ENCODE data around the gene ARHGEF12.

ARHGEF12 gene

DNA sequence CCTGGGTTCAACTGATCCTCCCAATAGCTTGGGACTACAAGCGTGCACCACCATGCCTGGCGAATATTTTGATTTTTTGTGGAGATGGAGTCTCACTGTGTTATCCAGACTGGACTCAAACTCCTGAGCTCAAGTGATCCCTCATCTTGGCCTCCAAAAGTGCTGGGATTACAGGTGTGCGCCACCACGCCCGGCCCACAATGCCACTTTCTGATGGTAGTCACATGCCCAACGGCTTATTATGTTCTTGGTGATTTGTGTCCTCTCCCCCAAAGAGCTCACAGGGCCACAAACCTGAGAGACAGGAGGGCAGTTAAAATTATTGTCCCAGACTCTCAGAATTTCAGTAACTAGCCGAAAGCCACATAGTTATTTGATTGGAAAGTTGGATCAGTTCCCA lies 185.0 kb downstream of the ARHGEF12 start:
- DNase-seq: no peak

- no peak for DNase-seq
Measured at GRCh38 chr11:120522021-120522420, 185.8 kb downstream of the ARHGEF12 start.

DNA sequence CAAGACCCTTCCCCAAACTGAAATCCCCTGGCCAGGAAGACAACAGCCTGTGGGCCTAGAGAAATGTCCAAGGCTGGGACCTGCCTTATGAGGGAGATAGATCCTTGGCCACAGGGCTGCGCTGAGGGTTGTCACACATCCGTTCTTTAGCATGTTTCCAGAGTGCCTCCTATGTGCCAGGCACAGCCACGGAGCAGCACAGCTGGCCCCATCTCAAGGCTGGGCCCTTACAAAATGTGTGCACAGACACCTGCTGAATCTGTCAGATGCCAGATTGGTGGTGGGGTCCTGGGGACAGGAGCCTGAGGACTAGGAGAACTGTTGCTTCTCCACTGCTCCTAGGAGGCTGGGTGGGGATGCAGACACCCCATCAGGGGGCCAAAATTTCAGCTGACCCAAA lies 186.5 kb downstream of the ARHGEF12 start:
- no peak for DNase-seq

DNA sequence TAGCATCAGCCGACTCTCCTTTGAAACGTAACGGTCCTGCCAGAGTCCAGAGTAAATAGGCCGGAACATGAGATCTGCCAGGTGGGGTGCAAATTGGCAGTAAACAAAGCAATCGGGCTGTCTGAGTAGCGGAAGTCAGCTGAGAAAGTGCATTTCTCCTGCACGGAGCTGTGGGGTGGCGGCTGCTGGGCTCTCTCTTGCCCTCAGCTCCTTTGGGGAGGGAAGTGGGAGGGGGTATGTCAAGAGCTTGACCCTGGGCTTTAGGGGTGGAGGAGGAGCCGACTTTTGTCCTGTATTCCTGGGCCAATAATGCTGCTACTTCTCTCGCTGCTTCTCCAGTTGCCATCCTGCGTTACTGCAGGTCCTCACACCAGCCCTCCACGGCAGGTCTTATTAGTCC lies 187.0 kb downstream of the ARHGEF12 start:
- no peak for DNase-seq

GRCh38 chr11:120524536-120525085 lies 188.4 kb downstream of the ARHGEF12 start:
- DNase-seq: no peak

DNA sequence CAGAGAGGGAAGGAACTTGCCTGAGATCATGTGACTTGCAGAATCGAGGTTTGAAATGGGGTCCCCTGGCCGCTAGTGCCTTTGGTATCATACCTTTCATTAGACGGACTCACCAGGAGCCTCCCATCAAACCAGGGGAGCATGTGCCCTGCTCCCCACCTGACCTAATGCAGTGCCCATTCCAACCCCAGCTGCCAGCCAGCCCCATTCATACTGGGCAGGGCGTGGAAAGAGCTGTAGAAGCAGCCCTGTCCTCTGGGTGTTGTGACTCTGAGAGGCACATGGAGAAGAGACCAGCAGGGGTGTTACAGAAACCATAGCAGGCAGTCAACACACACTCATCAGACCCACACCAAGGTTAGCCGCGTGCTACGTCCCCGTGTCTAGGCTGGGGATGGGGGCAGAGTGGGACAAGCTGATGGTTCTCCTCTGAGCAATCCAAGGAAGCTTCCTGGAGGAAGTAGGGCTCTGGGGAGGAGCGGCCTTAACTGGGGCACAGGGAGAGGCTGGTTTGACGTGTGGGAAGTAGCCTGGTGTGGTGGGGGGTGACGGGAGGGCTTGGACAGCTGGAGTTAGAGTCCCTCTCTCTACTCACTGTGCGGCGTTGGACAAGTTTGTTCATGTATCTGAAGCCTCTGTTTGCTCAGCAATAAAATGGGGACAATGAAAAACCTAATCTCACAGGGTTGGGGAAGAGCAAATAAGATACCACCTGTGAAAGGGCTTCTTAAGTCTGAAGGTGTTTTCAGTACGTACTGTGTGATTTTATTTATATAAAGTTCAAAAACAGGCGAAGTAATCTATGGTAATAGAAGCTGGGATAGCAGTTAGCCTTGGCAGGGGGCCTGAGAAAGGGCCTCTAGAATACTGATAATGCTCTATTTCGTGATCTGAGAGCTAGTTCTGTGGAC lies 189.3 kb downstream of the ARHGEF12 start:
- DNase-seq: no peak

GRCh38 chr11:120526241-120526640 lies 190.0 kb downstream of the ARHGEF12 start:
- DNase-seq: no peak

- no peak for DNase-seq
Measured at GRCh38 chr11:120527111-120527761, 191.0 kb downstream of the ARHGEF12 start.

DNA sequence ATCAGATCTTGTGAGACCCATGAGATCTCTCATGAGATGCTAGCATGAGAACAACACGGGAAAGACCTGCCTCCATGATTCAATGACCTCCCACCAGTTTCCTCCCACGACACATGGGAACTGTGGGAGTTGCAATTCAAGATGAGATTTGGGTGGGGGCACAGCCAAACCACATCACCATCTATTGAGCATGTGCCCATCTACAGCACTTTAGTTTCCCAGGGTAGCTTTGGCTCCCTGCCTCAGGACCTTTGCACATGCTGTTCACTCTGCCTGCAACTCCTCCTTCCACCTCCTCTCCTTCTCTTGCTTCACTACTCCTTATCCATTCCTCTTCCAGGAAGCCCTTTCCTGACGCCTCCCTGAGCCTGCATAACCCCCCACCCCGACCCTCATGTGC lies 192.5 kb downstream of the ARHGEF12 start:
- DNase-seq: no peak

- no peak for DNase-seq
Measured at GRCh38 chr11:120529214-120529613, 193.0 kb downstream of the ARHGEF12 start.

- DNase-seq: no peak
Measured at GRCh38 chr11:120529911-120530310, 193.7 kb downstream of the ARHGEF12 start.

- no peak for DNase-seq
Measured at GRCh38 chr11:120532082-120532831, 196.0 kb downstream of the ARHGEF12 start.

- no peak for DNase-seq
Measured at GRCh38 chr11:120532832-120533196, 196.6 kb downstream of the ARHGEF12 start.

DNA sequence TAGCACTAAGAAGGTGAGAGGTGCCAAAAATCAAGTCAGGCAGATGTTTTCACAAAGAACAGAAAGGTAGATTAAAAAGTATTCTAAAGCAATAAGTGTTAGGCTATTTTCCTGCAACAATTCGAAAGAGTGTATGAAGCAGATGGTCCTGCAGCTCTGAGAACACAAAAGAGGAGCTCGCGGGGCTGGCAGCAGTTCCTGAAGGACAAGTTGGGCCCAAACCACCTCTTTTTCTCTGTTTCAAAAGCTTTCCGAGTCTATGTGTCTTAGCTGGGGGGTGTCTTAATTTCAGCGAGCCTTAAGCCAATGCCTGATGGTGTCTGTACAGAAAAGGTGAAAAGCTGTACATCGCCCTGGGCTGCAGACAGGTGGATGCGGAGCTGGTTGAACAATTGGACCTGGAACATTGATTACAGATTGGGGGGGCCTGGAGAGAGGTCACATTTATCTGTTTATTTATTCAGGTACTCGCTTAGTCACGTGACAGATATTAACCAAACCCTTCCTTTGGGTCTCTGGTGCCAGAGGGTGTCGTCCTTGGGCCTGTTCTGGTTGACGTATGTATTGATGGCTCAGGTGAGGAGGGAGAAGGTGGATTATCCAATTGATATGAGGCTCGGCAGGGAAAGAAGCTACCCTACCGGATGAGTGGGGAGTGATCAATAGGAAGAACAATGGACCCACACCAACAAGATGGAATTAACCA lies 200.0 kb downstream of the ARHGEF12 start:
- DNase-seq: no peak

DNA sequence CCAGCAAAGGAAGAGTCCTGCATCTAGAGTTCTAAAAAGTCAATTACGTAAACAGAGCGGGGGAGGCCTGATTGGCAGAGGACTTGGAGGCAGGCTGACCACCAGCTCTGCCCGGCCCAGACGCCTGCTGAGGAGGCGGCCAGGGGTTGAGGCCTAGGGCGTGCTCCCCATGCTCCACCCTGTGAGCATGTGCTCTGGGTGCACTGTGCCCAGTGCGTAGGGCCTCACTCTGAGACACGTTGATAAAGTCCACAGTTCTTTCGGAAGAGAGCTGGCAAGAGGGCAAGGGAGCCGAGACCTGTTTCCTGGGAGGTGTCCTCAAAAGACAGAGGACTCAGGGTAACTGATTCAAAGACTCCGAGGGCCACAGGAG lies 200.6 kb downstream of the ARHGEF12 start:
- no peak for DNase-seq

GRCh38 chr11:120537996-120538395 lies 201.8 kb downstream of the ARHGEF12 start:
- no peak for DNase-seq

DNA sequence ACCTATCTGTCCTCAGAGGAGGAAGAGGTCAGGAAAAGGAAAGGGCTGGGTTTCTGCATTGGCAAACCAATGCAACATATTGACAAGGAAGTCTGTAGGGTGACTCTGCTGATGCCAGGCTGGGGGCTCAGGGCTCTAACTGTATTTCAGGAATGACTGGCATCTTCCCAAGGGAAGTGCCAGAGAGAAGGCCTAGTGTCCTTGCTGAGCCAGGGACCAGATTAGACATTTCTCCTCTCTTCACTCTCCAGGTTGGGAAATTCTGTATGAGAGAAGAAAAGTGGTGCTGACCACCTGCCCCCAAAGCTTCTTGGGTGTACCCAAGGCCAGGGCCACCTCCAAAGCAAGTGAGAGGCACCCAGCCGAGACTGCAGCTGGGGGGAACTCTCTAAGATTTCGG lies 202.5 kb downstream of the ARHGEF12 start:
- DNase-seq: no peak
